ENCODE results near the gene IGFLR1. TPM values are rescaled to one million over a fixed set of nuclear protein-coding genes. Genes with fewer than 3 reads are reported as not detected.

IGFLR1 gene
- total RNA-seq, 1 donor from 2014 or later, result 17.1 TPM

- peaks cover 100% of the 10 kb centered on the region for H3K36me3 ChIP-seq
- intact Hi-C loops (cut with DNase I), result no loop called here
- H3K4me3 ChIP-seq, result no peak overlapping the region
- H3K27me3 ChIP-seq (ENCODE audit: low read depth), result no peaks in the 10 kb centered on the region
- no peak for TF ChIP-seq CTCF (IDR thresholded peaks at IDR 0.05)
- no peaks in the 10 kb centered on the region for H3K9me3 ChIP-seq
- no peaks in the 10 kb centered on the region for H3K4me1 ChIP-seq
- ATAC-seq (no peak), DNase-seq (no peak)
- H3K27ac ChIP-seq, result no peak overlapping the region
These were observed 8.8 kb downstream of the IGFLR1 start for GRCh38 chr19:35733180-35734125.

GRCh38 chr19:35732540-35733179 is 9.6 kb downstream of the IGFLR1 start:
- H3K4me3 ChIP-seq, result no peak overlapping the region
- no peaks in the 10 kb centered on the region for H3K4me1 ChIP-seq
- H3K27ac ChIP-seq, result no peak overlapping the region
- DNase-seq (no peak), ATAC-seq (no peak)
- H3K9me3 ChIP-seq, result no peaks in the 10 kb centered on the region
- intact Hi-C loops (cut with DNase I), result no loop called here
- H3K27me3 ChIP-seq (ENCODE audit: low read depth), result no peaks in the 10 kb centered on the region
- no peak for TF ChIP-seq CTCF (IDR thresholded peaks at IDR 0.05)
- peaks cover 100% of the 10 kb centered on the region for H3K36me3 ChIP-seq

GRCh38 chr19:35731779-35732405 is 10.4 kb downstream of the IGFLR1 start:
- no peaks in the 10 kb centered on the region for H3K4me1 ChIP-seq
- no peak for ATAC-seq
- intact Hi-C loops (cut with DNase I), result no loop called here
- no peak overlapping the region for H3K27ac ChIP-seq
- TF ChIP-seq CTCF (IDR thresholded peaks at IDR 0.05), result no peak
- DNase-seq, result no peak
- peaks cover 100% of the 10 kb centered on the region for H3K36me3 ChIP-seq
- H3K9me3 ChIP-seq, result no peaks in the 10 kb centered on the region
- H3K27me3 ChIP-seq (ENCODE audit: low read depth), result no peaks in the 10 kb centered on the region
- H3K4me3 ChIP-seq, result no peak overlapping the region

GRCh38 chr19:35731353-35731752 is 10.9 kb downstream of the IGFLR1 start:
- Histone ChIP-seq H3K36me3 (peaks cover 100% of the 10 kb centered on the region), H3K27ac (no peak overlapping the region), H3K27me3 (ENCODE audit: low read depth) (no peaks in the 10 kb centered on the region), H3K4me1 (no peaks in the 10 kb centered on the region), H3K4me3 (no peak overlapping the region), H3K9me3 (no peaks in the 10 kb centered on the region)
- DNase-seq, result no peak
- no peak for TF ChIP-seq CTCF (IDR thresholded peaks at IDR 0.05)
- no peak for ATAC-seq
- intact Hi-C loops (cut with DNase I), result no loop called here

- Histone ChIP-seq H3K9me3 (no peaks in the 10 kb centered on the region), H3K36me3 (peaks cover 100% of the 10 kb centered on the region), H3K4me3 (no peak overlapping the region), H3K27ac (no peak overlapping the region), H3K4me1 (no peaks in the 10 kb centered on the region), H3K27me3 (ENCODE audit: low read depth) (no peaks in the 10 kb centered on the region)
- TF ChIP-seq CTCF (IDR thresholded peaks at IDR 0.05), result no peak
- DNase-seq (no peak), ATAC-seq (no peak)
- intact Hi-C loops (cut with DNase I), result no loop called here
These were observed 11.9 kb downstream of the IGFLR1 start for GRCh38 chr19:35730326-35730725.
